HG02623 (cell line): Measurements from ENCODE around the gene SDK1.
A peak's percentile ranks its signal among the peaks of the same experiment; 100 is the strongest.
"Not testable (repeated sequence)": the region's sequence is repeated elsewhere in the genome, so short reads cannot be mapped to it uniquely, and the experiment has no call there.

Source experiments
- ATAC-seq: cut with Tn5 transposase; IDR thresholded peaks from one replicate; pipeline ENCODE4 v1.9.1; 2021; ENCODE audit warnings: moderate library complexity; ENCODE audit not compliant: unreplicated experiment

Gene SDK1

DNA sequence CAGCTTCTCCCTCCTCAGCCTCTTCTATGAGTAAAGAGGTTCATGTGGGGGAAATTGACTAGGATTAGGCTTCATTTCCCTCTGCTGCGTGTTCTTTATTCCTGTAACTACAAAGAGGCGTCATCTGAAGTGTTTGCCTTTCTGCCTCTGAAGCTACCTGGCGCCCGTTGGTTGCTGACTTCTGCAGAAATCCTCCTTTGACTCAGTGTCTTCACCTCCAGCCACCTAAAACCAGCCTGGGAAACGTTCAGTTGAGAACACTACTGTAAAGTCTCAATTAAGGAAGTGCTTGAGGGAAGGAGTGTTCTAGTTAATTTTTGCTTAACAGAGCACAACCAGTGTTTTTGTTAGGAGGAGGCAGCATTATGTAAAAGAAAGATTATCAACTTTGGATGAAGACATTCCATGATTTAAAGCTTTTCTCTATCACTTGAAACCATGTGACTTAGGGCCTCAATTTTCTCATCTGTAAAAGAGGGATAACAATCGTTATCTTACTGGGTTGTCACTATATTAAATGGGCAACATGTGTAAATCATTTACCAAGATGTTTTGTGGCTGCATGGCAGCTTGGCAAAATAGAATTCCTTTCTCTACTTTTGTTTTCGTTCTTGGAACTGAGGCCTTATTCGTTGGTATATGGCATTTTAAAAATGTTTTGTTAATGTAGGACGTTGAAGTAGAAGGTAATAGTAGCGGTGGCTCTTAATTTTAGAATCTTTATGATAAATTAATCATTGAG is 642.9 kb downstream of the SDK1 start:
- no peak for ATAC-seq

- ATAC-seq = no peak
Measured at GRCh38 chr7:3949242-3949640, 648.2 kb downstream of the SDK1 start.

DNA sequence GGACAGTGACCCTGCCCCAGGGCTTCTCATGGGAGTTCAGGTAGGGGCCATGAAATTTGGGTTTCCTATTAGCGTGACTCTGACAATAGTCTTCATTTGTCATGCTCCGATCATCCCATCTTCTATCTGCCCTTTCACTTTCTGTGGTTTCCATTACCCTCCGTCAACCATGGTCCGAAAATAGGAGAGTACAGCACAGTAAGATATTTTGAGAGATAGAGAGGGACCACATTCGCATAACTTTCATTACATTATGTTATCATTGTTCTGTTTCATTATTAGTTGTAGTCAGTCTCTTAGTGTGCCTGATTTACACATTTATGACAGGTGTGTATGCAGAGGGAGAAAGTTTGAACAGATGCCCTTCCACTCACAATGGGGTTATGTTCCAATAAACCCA is 649.2 kb downstream of the SDK1 start:
- ATAC-seq = peak; percentile 74

GRCh38 chr7:3951316-3952055 is 650.4 kb downstream of the SDK1 start:
- ATAC-seq = no peak

GRCh38 chr7:3953133-3953532 is 652.1 kb downstream of the SDK1 start:
- no peak for ATAC-seq

DNA sequence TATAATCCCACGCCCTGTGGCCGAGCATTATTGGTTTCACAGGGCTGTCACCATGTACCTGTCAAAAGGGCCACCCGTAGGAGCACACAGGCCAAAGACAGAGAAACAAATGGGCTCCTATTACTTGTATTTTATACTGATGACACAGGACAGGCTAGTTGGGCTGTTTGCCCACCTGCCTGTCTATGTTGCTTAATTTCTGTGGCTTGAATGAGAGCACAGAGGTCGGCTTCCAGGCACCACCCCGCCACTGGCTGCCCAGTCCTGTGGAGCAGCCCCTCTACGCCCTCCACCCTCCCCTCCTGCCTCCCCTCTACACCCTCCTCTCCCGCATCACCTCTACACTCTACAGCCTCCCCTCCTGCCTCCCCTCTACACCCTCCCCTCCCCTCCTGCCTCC is 652.9 kb downstream of the SDK1 start:
- ATAC-seq = no peak

DNA sequence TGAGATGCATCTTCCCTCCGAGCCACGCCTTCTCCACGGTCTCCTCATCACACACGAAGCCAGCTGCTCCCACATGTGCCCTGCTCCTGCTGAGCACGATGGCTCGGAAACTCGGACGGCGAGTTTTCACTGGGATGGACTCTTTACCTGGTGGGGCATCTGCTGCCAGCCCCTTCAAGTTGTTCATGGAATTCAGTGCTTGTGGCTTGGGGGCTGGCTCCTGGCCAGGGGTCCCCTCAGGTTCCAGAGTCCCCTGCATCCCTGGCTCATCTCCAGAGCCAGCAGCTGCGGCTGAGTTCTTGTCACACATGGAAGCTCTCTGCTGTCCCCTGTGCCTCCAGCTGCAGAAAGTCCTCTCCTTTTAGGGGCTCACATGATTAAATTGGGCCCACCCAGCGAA is 654.0 kb downstream of the SDK1 start:
- ATAC-seq = no peak

- ATAC-seq = peak; percentile 76
Measured at GRCh38 chr7:3955751-3956696, 655.0 kb downstream of the SDK1 start.

GRCh38 chr7:3956949-3957348 is 655.9 kb downstream of the SDK1 start:
- peak; percentile 50 for ATAC-seq

GRCh38 chr7:3957472-3958108 is 656.5 kb downstream of the SDK1 start:
- peak; percentile 35 for ATAC-seq

DNA sequence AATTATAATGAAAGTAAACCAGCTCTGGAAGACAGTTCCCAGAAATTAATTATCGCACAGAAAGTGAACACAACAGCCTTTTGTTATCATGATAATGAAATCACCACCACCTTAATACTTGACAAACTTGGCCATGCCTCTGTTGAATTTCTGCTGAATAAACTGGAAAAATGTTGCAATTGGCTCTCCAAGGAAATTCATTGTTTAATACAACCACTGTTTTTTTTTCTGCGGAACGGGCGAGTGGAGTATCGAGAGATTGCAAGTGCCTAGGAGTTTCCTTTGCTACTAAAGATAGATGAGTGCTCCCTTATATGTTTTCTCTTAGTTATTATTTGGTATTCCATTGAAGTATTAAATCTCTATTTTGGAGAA is 657.0 kb downstream of the SDK1 start:
- ATAC-seq = no peak

- no peak for ATAC-seq
Measured at GRCh38 chr7:3959364-3959763, 658.3 kb downstream of the SDK1 start.

DNA sequence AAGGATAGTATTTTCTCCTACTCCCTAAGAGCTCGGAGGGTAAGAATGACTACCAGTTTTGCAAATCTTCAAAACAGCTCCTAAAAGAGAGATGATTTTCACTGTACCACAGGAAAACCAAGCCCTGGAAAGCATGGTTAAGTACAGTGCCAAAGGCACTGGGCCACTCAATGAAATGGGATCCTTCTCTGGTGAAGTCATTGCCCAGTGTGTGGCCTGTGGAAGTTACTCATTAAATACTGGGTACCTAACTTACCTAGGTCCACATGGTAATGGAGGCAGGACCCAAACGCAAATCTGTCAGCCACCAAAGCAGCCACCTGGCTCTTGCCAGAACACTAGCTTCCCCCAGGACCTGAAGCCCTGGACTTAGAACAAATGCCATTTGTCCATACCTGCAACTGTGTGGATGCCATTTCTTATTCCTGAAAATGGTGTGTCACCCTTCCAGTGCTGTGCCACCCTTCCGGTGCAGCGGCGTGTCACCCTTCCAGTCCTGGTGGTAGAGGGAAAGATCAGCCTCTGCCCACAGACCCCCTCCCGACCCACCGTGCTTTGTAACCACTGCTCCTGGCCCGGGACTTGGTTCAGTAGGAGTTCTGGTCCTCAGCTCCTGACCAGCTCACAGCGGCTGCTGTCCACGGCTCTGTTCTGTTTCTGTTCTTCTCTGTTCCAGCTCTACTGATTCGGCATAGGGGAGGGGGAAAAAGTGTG is 659.2 kb downstream of the SDK1 start:
- ATAC-seq = no peak

- ATAC-seq = no peak
Measured at GRCh38 chr7:3960942-3961341, 659.9 kb downstream of the SDK1 start.

GRCh38 chr7:3961857-3962503 is 660.9 kb downstream of the SDK1 start:
- no peak for ATAC-seq

DNA sequence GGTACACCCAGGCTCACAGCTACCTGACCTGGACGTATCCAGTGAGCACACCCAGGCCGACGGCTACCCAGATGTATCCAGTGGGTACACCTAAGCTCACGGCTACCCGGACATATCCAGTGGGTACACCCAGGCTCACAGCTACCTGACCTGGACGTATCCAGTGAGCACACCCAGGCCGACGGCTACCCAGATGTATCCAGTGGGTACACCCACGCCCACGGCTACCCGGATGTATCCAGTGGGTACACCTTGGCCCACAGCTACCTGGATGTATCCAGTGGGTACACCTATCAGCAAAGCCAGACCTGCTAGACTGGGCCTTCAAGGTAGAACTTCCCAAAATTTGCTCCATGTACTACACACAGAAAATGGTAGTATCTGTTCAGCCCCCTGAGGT is 662.7 kb downstream of the SDK1 start:
- ATAC-seq = not testable (repeated sequence)

GRCh38 chr7:3964980-3965606 is 664.0 kb downstream of the SDK1 start:
- ATAC-seq = no peak

- no peak for ATAC-seq
Measured at GRCh38 chr7:3965794-3966395, 664.8 kb downstream of the SDK1 start.

DNA sequence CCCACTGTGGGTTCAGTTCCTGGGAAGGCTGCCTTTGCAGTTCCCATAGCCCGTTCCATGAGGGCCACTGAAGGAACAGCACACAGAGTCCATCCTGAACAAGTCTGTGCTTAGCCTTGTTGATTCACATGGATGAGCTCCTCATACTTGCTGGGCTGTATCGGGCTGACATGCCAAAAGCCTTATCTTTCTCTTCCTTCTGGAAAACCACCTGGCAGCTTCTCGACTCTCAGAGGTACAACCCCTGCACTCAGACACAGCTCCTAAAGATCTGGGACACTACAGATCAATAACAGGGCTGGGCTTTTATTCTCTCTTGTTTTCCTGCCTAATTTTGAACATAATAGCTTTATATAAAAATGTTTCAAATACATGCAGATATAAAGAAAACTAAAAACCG is 667.2 kb downstream of the SDK1 start:
- ATAC-seq = no peak
